ENCODE measurements around the gene HBE1. TPM values are rescaled to one million over a fixed set of nuclear protein-coding genes. Genes with fewer than 3 reads are reported as not detected.

The HBE1 gene
- total RNA-seq, 4 donors from 2014 or later = 0.67 TPM; not detected in 3

- H3K4me1 ChIP-seq = no peaks in the 10 kb centered on the region
- WGBS, 2 donors (ENCODE audit: low coverage in 1 of 2) = 81 to 89% methylated on average over 1 of the region's 1 CpG
- H3K4me3 ChIP-seq = no peak overlapping the region
- no peak overlapping the region for H3K27ac ChIP-seq
- no peaks in the 10 kb centered on the region for H3K36me3 ChIP-seq
- no peak for ATAC-seq
- no peak for TF ChIP-seq POLR2AphosphoS5 (IDR thresholded peaks at IDR 0.05)
- no peak for TF ChIP-seq EP300 (IDR thresholded peaks at IDR 0.05)
- TF ChIP-seq, protein P1, sequence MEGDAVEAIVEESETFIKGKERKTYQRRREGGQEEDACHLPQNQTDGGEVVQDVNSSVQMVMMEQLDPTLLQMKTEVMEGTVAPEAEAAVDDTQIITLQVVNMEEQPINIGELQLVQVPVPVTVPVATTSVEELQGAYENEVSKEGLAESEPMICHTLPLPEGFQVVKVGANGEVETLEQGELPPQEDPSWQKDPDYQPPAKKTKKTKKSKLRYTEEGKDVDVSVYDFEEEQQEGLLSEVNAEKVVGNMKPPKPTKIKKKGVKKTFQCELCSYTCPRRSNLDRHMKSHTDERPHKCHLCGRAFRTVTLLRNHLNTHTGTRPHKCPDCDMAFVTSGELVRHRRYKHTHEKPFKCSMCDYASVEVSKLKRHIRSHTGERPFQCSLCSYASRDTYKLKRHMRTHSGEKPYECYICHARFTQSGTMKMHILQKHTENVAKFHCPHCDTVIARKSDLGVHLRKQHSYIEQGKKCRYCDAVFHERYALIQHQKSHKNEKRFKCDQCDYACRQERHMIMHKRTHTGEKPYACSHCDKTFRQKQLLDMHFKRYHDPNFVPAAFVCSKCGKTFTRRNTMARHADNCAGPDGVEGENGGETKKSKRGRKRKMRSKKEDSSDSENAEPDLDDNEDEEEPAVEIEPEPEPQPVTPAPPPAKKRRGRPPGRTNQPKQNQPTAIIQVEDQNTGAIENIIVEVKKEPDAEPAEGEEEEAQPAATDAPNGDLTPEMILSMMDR (IDR thresholded peaks at IDR 0.05) = no peak
- TF ChIP-seq POLR2A (IDR thresholded peaks at IDR 0.05) = no peak
- H3K9me3 ChIP-seq = no peaks in the 10 kb centered on the region
- no peaks in the 10 kb centered on the region for H3K27me3 ChIP-seq
Observed at GRCh38 chr11:5233307-5233706, 36.4 kb downstream of the HBE1 start.

- TF ChIP-seq, protein P1 (IDR thresholded peaks at IDR 0.05) = no peak
- no peak for TF ChIP-seq POLR2AphosphoS5 (IDR thresholded peaks at IDR 0.05)
- no peak for TF ChIP-seq EP300 (IDR thresholded peaks at IDR 0.05)
- no peak for TF ChIP-seq POLR2A (IDR thresholded peaks at IDR 0.05)
- H3K4me3 ChIP-seq = no peak overlapping the region
- H3K36me3 ChIP-seq = no peaks in the 10 kb centered on the region
- H3K4me1 ChIP-seq = no peaks in the 10 kb centered on the region
- ATAC-seq = no peak
- H3K9me3 ChIP-seq = no peaks in the 10 kb centered on the region
- 83 to 100% methylated on average over 1 to 2 of the region's 2 CpGs for WGBS, 2 donors (ENCODE audit: low coverage in 1 of 2)
- H3K27me3 ChIP-seq = no peaks in the 10 kb centered on the region
- H3K27ac ChIP-seq = no peak overlapping the region
Observed at GRCh38 chr11:5232821-5233220, 36.9 kb downstream of the HBE1 start.

- Histone ChIP-seq H3K27ac (no peak overlapping the region), H3K36me3 (no peaks in the 10 kb centered on the region), H3K9me3 (no peaks in the 10 kb centered on the region), H3K4me3 (no peak overlapping the region), H3K27me3 (no peaks in the 10 kb centered on the region), H3K4me1 (no peaks in the 10 kb centered on the region)
- TF ChIP-seq, protein P1 (IDR thresholded peaks at IDR 0.05) = no peak
- TF ChIP-seq POLR2A (IDR thresholded peaks at IDR 0.05) (no peak), EP300 (IDR thresholded peaks at IDR 0.05) (no peak), POLR2AphosphoS5 (IDR thresholded peaks at IDR 0.05) (no peak)
- 58 to 69% methylated on average over 3 of the region's 3 CpGs for WGBS, 2 donors (ENCODE audit: low coverage in 1 of 2)
- ATAC-seq = no peak
Observed at GRCh38 chr11:5232176-5232575, 37.6 kb downstream of the HBE1 start.

DNA sequence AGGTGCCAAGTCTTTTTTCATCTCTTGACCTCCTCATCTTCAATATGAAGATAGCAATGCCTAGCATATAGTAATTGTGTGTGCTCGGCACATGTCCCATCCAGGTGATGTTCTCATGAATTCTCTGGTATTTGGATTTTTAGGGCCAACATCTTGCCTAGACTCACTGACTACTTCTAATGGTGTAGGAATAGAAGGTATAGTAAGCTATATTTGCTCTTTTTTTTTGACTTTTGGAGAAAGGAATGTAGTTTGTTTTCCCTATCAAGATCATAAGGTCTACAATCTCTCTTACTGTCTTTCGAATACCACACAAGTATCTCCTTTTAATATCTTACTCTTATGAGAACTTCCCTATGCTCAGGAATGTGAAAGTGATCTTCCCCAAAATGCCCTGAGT, 38.6 kb downstream of the HBE1 start:
- H3K27me3 ChIP-seq = no peaks in the 10 kb centered on the region
- H3K36me3 ChIP-seq = no peaks in the 10 kb centered on the region
- ATAC-seq = no peak
- H3K4me1 ChIP-seq = no peaks in the 10 kb centered on the region
- H3K27ac ChIP-seq = no peak overlapping the region
- TF ChIP-seq POLR2AphosphoS5 (IDR thresholded peaks at IDR 0.05) = no peak
- no peak for TF ChIP-seq EP300 (IDR thresholded peaks at IDR 0.05)
- TF ChIP-seq POLR2A (IDR thresholded peaks at IDR 0.05) = no peak
- TF ChIP-seq, protein P1 (IDR thresholded peaks at IDR 0.05) = no peak
- H3K9me3 ChIP-seq = no peaks in the 10 kb centered on the region
- WGBS, 2 donors (ENCODE audit: low coverage in 1 of 2) = 74 to 90% methylated on average over 2 of the region's 2 CpGs
- no peak overlapping the region for H3K4me3 ChIP-seq

DNA sequence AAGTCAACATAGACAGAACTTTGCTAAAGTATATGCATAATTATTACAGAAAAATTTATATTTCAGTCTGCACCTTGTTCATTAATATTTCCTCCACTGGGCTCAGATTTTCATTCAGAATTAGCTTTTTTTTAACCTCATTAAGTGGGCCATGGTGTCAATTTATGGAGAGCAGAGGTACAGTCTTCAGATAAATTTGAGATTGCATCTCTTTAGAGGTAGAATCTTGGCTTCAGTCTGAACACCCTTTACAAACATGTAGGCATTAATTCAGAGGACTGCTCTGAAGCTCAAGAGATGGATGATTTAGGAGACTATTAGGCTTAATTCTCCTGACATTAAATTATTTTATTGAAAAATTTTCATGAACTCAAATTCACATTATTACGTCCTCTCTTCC, 39.5 kb downstream of the HBE1 start:
- Histone ChIP-seq H3K36me3 (no peaks in the 10 kb centered on the region), H3K27me3 (no peaks in the 10 kb centered on the region), H3K4me1 (no peaks in the 10 kb centered on the region), H3K4me3 (no peak overlapping the region), H3K27ac (no peak overlapping the region), H3K9me3 (no peaks in the 10 kb centered on the region)
- TF ChIP-seq, protein P1 (IDR thresholded peaks at IDR 0.05) = no peak
- TF ChIP-seq POLR2A (IDR thresholded peaks at IDR 0.05) = no peak
- no peak for TF ChIP-seq EP300 (IDR thresholded peaks at IDR 0.05)
- TF ChIP-seq POLR2AphosphoS5 (IDR thresholded peaks at IDR 0.05) = no peak
- ATAC-seq = no peak
- 67 to 69% methylated on average over 1 of the region's 1 CpG for WGBS, 2 donors (ENCODE audit: low coverage in 1 of 2)

Data from gastroesophageal sphincter (tissue), 4 donors.